ENCODE results near the gene SEC14L2.

DNA sequence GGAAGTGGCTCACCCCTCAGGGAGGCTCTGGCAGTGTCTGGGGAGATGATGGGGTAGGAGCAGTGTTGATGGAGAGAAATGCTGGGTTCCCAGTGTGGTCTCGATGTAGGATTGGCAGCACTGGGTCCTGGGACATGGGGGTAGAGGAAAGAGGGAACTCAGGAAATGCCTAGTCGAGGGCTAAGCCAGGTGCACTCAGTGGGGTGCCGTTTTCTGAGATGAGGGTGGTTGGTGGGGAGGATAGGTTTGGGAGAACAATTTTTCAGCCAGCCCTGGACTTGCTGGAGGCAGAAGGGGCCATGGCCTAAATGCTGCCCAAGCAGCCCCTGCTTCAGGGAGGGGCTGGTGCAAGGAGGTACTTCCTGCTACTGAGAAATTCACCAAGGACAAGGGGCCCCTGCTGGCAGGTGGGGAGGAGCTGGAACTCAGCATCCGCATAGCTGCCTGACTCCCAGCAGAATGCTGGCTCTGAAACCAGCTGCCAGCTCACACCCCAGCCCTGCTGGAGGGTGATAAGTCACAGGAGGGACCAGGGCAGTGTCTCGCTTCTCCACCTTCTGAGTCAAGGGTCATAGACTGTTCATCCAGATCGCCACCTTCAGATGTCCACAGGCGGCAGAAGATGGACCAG lies 34.1 kb upstream of the SEC14L2 start:
- TF ChIP-seq, protein P1, sequence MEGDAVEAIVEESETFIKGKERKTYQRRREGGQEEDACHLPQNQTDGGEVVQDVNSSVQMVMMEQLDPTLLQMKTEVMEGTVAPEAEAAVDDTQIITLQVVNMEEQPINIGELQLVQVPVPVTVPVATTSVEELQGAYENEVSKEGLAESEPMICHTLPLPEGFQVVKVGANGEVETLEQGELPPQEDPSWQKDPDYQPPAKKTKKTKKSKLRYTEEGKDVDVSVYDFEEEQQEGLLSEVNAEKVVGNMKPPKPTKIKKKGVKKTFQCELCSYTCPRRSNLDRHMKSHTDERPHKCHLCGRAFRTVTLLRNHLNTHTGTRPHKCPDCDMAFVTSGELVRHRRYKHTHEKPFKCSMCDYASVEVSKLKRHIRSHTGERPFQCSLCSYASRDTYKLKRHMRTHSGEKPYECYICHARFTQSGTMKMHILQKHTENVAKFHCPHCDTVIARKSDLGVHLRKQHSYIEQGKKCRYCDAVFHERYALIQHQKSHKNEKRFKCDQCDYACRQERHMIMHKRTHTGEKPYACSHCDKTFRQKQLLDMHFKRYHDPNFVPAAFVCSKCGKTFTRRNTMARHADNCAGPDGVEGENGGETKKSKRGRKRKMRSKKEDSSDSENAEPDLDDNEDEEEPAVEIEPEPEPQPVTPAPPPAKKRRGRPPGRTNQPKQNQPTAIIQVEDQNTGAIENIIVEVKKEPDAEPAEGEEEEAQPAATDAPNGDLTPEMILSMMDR (IDR thresholded peaks at IDR 0.05), result no peak
- TF ChIP-seq EZH2 (IDR thresholded peaks at IDR 0.05) (no peak), EZH2phosphoT487 (IDR thresholded peaks at IDR 0.05) (no peak)
